ENCODE measurements around the gene CCDC8. TPM values are rescaled to one million over a fixed set of nuclear protein-coding genes. Genes with fewer than 3 reads are reported as not detected.

Gene CCDC8
- total RNA-seq, 5 donors from 2014 or later (not counting 1 experiment from before 2014, with no cell fraction given) = 0.12 to 0.19 (median 0.13) TPM; not detected in 2

DNA sequence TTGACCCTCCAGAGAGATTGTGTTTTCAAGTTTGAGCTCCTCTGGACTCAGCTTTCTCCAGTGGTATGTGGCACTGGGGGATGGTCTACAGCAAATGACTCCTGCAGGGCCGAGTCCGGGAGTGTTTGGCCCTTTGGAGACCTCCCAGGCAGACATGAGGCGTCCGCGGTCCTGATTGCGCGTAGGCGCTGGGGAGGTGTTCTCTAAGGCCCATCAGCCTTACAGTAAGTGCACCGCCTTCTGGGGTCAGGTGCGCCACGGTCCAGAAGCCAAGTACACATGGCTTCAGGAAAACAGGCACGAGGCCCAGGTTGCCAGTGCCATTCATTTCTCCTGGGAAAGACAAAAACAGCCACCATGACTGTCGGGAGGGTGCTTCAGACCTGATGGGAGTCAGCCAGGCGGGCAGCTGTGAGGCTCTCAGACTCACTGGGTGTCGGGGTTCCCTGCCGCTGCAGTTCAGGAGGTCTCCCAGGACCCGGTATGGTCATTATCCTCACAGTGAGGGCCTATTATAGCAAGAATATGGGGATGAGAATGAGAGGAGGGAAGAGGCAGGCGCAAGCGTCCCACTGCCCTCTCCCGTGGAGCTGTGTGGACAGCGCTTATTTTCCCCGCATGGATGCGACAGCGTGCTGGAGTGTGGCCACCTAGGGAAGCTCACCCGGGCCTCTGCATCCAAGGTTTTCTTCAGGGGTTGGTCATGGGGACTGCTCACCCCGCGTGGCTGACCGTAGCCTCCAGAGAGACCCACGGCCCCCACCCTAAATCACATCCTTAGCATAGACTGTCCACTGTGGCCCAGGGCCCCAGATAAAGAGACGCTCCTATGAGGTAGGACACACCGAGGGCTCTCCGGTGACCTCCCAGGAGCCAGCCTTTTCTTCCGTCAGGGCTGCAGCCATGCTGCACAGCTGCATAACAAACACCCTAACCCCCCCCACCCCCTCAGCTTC lies 21.8 kb downstream of the CCDC8 start:
- H3K4me1 Mint-ChIP-seq = peaks cover 5 to 11% (median 10%) of the 10 kb centered on the region in 3 donors
- H3K27me3 Mint-ChIP-seq = no peaks in the 10 kb centered on the region
- Histone ChIP-seq H3K4me3 (ENCODE audit: control insufficient read depth in 1 of 2, extremely low read depth in 1 of 2, low read length in 1 of 2) (no peak overlapping the region), H3K27me3 (replicated peaks in 1 of 2; ENCODE audit: control insufficient read depth in 2 of 2, extremely low read depth in 1 of 2, insufficient read depth in 2 of 2, low read length in 1 of 2) (no peaks in the 10 kb centered on the region), H3K27ac (ENCODE audit: low read length) (no peak overlapping the region), H3K9me3 (no peaks in the 10 kb centered on the region), H3K36me3 (ENCODE audit: control insufficient read depth in 2 of 2, extremely low read depth in 1 of 2, insufficient read depth in 1 of 2, low read length in 1 of 2) (peaks cover 24 to 55% of the 10 kb centered on the region in 2 donors), H3K4me1 (ENCODE audit: control insufficient read depth in 1 of 2, extremely low read depth in 1 of 2, insufficient read depth in 2 of 2, low read length in 2 of 2) (no peaks in the 10 kb centered on the region)
- H3K9me3 Mint-ChIP-seq = no peaks in the 10 kb centered on the region
- peaks cover 41% of the 10 kb centered on the region for H3K36me3 Mint-ChIP-seq
- ChIA-PET POLR2A (no interaction called here), CTCF (interaction anchor here (0.6 to 0.7 kb wide), 2 partner anchors 120 to 1734 kb away, joined by 3 to 6 read pairs; no protein-coding TSS in a partner anchor)
- H3K4me3 Mint-ChIP-seq = no peak overlapping the region
- no peak for DNase-seq
- no peak for ATAC-seq (replicated peaks in 1 of 4)
- H3K27ac Mint-ChIP-seq = no peak overlapping the region
- WGBS (ENCODE audit: insufficient coverage) = 98% methylated on average over 29 of the region's 33 CpGs

DNA sequence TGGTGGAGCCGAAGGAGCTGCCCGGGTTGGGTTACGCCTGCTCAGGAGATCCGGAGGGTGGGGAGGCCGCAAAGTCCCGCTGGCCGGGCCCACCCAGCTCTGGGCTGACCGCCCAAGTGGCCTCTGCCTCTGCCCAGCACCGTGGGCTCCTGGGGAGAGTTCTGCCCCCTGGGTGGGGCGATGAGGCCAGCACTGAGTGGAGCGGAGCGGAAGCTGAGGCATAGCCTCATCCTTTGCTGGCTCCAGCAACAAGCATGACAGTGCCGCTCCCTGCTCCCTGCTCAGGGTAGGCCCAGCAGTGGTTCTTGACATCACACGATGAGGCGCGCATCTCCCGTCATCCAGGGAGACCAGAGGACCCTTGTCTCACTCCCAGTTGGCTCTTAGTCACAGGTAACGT lies 22.5 kb downstream of the CCDC8 start:
- DNase-seq (no peak), ATAC-seq (replicated peaks in 1 of 4) (no peak)
- Mint-ChIP-seq H3K4me1 (peaks cover 5 to 11% (median 10%) of the 10 kb centered on the region in 3 donors), H3K9me3 (no peaks in the 10 kb centered on the region), H3K4me3 (no peak overlapping the region), H3K27me3 (no peaks in the 10 kb centered on the region), H3K27ac (no peak overlapping the region), H3K36me3 (peaks cover 42% of the 10 kb centered on the region)
- POLR2A ChIA-PET = no interaction called here
- Histone ChIP-seq H3K27ac (ENCODE audit: low read length) (no peak overlapping the region), H3K27me3 (replicated peaks in 1 of 2; ENCODE audit: control insufficient read depth in 2 of 2, extremely low read depth in 1 of 2, insufficient read depth in 2 of 2, low read length in 1 of 2) (no peaks in the 10 kb centered on the region), H3K4me1 (ENCODE audit: control insufficient read depth in 1 of 2, extremely low read depth in 1 of 2, insufficient read depth in 2 of 2, low read length in 2 of 2) (no peaks in the 10 kb centered on the region), H3K4me3 (ENCODE audit: control insufficient read depth in 1 of 2, extremely low read depth in 1 of 2, low read length in 1 of 2) (no peak overlapping the region), H3K36me3 (ENCODE audit: control insufficient read depth in 2 of 2, extremely low read depth in 1 of 2, insufficient read depth in 1 of 2, low read length in 1 of 2) (peaks cover 24 to 62% of the 10 kb centered on the region in 2 donors), H3K9me3 (no peaks in the 10 kb centered on the region)
- 96% methylated on average over 18 of the region's 18 CpGs for WGBS (ENCODE audit: insufficient coverage)
- CTCF ChIA-PET = interaction anchor here in 1 of 2 donors (0.7 kb wide), 1 partner anchor 121 kb away, joined by 3 read pairs; no protein-coding TSS in a partner anchor

DNA sequence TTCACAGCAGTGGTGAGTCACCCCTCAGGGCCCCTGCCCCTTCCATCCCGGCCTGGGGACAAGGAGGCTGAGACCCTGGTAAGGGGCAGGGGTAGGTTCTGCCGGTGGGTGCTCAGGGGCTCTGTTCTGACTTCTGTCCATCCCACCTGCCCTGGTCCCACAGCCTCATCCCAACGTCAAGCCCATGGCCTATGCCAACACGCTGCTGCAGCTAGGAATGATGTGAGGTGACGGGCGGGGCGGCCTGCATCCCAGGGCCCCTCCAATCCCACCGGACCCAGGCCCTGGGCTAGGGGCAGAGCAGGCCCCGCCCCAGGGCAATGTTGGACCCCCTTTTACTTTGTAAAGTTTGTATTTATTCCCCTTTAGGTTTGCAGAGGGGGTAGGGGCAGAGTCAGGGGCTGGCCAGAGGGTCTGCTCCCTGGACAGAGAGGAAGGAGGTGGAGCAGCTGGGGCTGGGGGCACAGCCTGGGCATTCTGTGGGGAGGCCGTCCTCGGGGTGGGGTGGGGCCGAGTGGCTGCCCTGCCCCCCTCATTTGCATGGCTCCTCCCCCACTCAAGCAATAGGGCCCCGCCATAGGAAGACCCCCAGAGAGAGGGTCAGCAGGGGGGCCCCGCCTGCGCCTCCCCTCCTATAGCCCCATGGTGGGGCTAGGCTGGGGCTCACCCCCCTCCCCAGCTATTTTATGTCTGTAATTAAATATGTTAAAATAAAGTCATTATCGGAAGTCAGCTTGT lies 23.1 kb downstream of the CCDC8 start:
- Histone ChIP-seq H3K4me1 (ENCODE audit: control insufficient read depth in 1 of 2, extremely low read depth in 1 of 2, insufficient read depth in 2 of 2, low read length in 2 of 2) (no peaks in the 10 kb centered on the region), H3K4me3 (ENCODE audit: control insufficient read depth in 1 of 2, extremely low read depth in 1 of 2, low read length in 1 of 2) (no peak overlapping the region), H3K36me3 (ENCODE audit: control insufficient read depth in 2 of 2, extremely low read depth in 1 of 2, insufficient read depth in 1 of 2, low read length in 1 of 2) (peaks cover 24 to 63% of the 10 kb centered on the region in 2 donors), H3K27ac (ENCODE audit: low read length) (no peak overlapping the region), H3K9me3 (no peaks in the 10 kb centered on the region), H3K27me3 (replicated peaks in 1 of 2; ENCODE audit: control insufficient read depth in 2 of 2, extremely low read depth in 1 of 2, insufficient read depth in 2 of 2, low read length in 1 of 2) (no peaks in the 10 kb centered on the region)
- no peaks in the 10 kb centered on the region for H3K9me3 Mint-ChIP-seq
- H3K36me3 Mint-ChIP-seq = peaks cover 42% of the 10 kb centered on the region
- H3K4me3 Mint-ChIP-seq = no peak overlapping the region
- no peak overlapping the region for H3K27ac Mint-ChIP-seq
- CTCF ChIA-PET = no interaction called here
- 94% methylated on average over 6 of the region's 16 CpGs for WGBS (ENCODE audit: insufficient coverage)
- H3K4me1 Mint-ChIP-seq = peaks cover 3 to 11% (median 9%) of the 10 kb centered on the region in 3 donors
- ATAC-seq (replicated peaks in 1 of 4) = peak in 1 of 4 experiments; percentile 31
- POLR2A ChIA-PET = no interaction called here
- H3K27me3 Mint-ChIP-seq = no peaks in the 10 kb centered on the region
- no peak for DNase-seq

DNA sequence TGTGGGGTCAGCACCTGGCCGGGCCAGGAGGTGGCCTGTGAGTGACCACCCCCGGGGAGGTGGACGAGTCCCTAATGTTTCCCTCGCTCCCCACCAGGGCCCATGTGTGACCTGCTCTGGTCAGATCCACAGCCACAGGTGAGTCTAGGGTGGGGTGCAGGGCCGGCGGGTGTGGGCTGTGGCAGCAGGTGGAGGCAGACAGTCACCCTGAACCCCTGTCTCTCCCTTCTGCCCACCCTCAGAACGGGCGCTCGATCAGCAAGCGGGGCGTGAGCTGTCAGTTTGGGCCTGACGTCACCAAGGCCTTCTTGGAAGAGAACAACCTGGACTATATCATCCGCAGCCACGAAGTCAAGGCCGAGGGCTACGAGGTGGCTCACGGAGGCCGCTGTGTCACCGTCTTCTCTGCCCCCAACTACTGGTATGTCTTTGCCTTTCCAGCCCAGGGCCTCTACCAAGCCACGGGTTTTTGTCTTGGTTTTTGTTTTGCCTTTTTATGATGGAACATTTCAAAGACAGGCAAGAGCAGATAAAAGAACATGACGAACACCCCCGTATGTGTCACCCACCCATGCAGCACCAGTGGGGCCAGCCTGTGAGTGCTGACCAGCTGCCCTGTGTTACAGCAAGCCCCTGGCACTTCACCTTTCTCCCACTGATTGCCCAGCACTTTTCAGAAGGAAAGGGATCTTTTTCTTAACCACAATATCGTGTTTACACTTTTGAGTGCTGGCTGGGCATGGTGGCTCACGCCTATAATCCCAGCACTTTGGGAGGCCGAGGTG lies 24.9 kb downstream of the CCDC8 start:
- DNase-seq (no peak), ATAC-seq (replicated peaks in 1 of 4) (no peak)
- Mint-ChIP-seq H3K36me3 (peaks cover 53% of the 10 kb centered on the region), H3K9me3 (no peaks in the 10 kb centered on the region), H3K4me3 (no peak overlapping the region), H3K27me3 (no peaks in the 10 kb centered on the region), H3K4me1 (peaks cover 3 to 7% (median 5%) of the 10 kb centered on the region in 3 donors), H3K27ac (no peak overlapping the region)
- no peaks in the 10 kb centered on the region for H3K9me3 ChIP-seq
- ChIA-PET CTCF (no interaction called here), POLR2A (no interaction called here)
- peaks cover 29 to 78% of the 10 kb centered on the region in 2 donors for H3K36me3 ChIP-seq (ENCODE audit: control insufficient read depth in 2 of 2, extremely low read depth in 1 of 2, insufficient read depth in 1 of 2, low read length in 1 of 2)
- no peaks in the 10 kb centered on the region for H3K27me3 ChIP-seq (replicated peaks in 1 of 2; ENCODE audit: control insufficient read depth in 2 of 2, extremely low read depth in 1 of 2, insufficient read depth in 2 of 2, low read length in 1 of 2)
- H3K4me3 ChIP-seq (ENCODE audit: control insufficient read depth in 1 of 2, extremely low read depth in 1 of 2, low read length in 1 of 2) = no peak overlapping the region
- no peak overlapping the region for H3K27ac ChIP-seq (ENCODE audit: low read length)
- 97% methylated on average over 14 of the region's 25 CpGs for WGBS (ENCODE audit: insufficient coverage)
- no peaks in the 10 kb centered on the region for H3K4me1 ChIP-seq (ENCODE audit: control insufficient read depth in 1 of 2, extremely low read depth in 1 of 2, insufficient read depth in 2 of 2, low read length in 2 of 2)

DNA sequence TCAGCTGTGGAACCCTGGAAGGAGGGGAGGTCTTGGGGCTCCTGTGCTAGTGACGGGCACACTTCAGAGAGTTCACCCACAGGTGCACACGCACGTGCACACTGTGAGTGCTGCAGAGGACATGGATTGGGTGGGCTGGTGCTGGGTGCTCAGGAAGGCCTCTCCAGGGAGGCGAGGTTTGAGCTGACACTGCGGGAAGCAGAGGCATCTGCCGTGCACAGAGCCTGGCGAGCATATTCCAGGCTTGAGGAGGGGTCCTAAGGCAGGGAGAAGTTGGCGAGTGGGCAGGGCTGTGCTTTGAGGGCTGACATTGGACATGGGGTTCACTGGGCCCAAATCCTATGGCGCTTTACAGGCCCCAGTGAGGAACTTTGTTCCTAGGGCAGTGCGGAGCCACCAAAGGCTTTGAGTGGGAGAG lies 25.6 kb downstream of the CCDC8 start:
- 95% methylated on average over 10 of the region's 10 CpGs for WGBS (ENCODE audit: insufficient coverage)
- no peak overlapping the region for H3K27ac Mint-ChIP-seq
- Histone ChIP-seq H3K9me3 (no peaks in the 10 kb centered on the region), H3K27me3 (replicated peaks in 1 of 2; ENCODE audit: control insufficient read depth in 2 of 2, extremely low read depth in 1 of 2, insufficient read depth in 2 of 2, low read length in 1 of 2) (no peaks in the 10 kb centered on the region), H3K27ac (ENCODE audit: low read length) (no peak overlapping the region), H3K4me3 (ENCODE audit: control insufficient read depth in 1 of 2, extremely low read depth in 1 of 2, low read length in 1 of 2) (no peak overlapping the region), H3K36me3 (ENCODE audit: control insufficient read depth in 2 of 2, extremely low read depth in 1 of 2, insufficient read depth in 1 of 2, low read length in 1 of 2) (peaks cover 29 to 82% of the 10 kb centered on the region in 2 donors), H3K4me1 (ENCODE audit: control insufficient read depth in 1 of 2, extremely low read depth in 1 of 2, insufficient read depth in 2 of 2, low read length in 2 of 2) (no peaks in the 10 kb centered on the region)
- ATAC-seq (replicated peaks in 1 of 4) (no peak), DNase-seq (no peak)
- H3K4me1 Mint-ChIP-seq = peaks cover 3 to 4% (median 4%) of the 10 kb centered on the region in 3 donors
- no peak overlapping the region for H3K4me3 Mint-ChIP-seq
- no peaks in the 10 kb centered on the region for H3K27me3 Mint-ChIP-seq
- ChIA-PET CTCF (no interaction called here), POLR2A (no interaction called here)
- no peaks in the 10 kb centered on the region for H3K9me3 Mint-ChIP-seq
- H3K36me3 Mint-ChIP-seq = peaks cover 52% of the 10 kb centered on the region

All from T-cell (primary cell).